Left forelimb (tissue), 1 donor: ENCODE results near the gene RTL5.

Source experiments
- DNase-seq: peaks from one replicate; pipeline ENCODE4 v3.0.0-alpha.2; 2018; ENCODE audit warnings: low spot score

RTL5 gene

DNA sequence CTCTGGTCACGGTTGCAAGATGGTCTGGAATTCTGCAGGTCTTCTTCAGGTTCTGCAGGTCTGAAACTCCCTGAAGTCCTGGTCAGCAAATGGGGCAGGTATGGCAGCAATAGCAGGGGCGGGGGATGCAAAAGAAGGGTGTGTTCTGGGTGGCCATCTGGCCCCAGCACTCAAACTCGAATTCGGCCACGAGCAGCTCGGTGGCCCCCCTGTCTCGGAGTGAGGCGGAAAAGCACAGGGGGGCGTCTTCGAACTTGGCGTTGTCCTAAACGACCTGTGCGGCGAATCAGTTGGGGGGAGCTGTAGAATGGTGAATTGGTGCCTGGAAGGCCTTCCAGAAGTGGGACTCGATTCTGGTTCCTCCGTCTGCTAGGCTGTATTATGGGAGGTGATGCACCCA lies 2.1 kb downstream of the RTL5 start:
- DNase-seq: no peak

DNA sequence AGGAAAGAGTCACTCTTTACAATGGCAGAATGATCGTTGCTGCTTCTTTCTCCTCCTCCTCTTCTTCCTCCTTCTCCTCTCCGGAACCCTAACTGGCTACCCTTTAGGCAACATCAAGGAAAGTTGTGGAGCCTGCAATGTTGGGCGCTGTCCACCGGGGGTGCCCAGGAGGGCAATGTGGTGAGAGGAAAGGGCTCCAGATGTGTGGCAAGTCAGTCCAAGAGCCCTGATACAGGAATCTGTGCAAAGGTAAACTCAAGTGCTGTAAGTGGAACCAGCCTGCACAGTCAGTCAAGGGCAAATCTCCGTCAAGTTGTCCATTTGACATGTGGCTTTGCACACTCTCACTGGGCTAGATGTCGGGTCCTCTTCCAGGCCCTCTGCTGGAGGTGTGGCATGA lies 2.8 kb downstream of the RTL5 start:
- no peak for DNase-seq

DNA sequence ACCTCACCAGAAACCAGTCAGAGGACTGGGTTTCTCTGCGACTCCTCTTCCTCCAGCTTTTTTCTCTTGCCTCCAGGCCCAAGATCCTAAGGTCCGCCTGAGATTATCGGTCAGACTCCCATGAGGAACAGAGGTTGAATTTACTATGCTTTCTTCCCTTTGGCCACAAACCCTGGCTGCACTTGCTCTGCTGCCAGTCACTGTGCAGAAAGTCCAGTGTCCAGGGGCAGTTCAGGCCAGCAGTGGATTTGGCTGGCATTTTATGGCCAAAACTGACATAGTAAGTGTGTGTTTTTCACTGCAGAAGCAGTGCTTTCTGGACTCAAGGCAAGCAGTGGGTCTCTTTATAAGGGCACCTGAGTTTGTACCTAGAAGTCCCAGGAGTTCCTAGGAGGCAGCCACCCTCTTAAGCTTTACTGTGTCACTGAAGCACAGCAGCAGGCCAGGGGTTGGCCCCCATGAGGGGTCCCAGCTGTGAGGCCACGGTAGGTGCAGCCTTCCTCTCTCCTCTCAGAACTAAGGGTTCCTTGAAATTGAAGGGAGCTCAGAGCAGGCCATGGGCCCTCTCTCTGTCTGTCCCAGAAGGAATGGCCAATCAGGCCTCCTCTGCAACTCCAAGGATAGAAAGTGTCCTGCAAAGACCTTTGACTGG lies 3.4 kb downstream of the RTL5 start:
- DNase-seq: no peak

DNA sequence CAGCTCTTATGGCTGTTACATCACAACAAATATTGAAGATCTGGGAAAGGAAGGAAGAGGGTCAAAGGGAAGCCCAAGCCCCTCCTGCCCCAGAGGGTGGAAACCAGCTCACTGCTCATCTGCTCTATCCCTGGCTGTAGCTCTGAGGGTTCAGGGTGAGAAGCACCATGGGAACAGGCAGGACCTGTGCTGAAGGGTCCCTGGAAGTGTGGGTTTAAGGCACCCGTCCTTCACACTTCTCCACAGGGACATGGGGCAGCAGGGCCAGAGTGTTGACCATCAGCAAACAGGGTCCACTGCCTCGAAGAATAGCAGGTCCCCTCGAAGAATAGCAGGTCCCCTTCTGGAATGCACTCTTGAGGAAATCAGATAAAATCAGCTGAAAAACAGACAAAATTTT lies 4.4 kb downstream of the RTL5 start:
- no peak for DNase-seq

DNA sequence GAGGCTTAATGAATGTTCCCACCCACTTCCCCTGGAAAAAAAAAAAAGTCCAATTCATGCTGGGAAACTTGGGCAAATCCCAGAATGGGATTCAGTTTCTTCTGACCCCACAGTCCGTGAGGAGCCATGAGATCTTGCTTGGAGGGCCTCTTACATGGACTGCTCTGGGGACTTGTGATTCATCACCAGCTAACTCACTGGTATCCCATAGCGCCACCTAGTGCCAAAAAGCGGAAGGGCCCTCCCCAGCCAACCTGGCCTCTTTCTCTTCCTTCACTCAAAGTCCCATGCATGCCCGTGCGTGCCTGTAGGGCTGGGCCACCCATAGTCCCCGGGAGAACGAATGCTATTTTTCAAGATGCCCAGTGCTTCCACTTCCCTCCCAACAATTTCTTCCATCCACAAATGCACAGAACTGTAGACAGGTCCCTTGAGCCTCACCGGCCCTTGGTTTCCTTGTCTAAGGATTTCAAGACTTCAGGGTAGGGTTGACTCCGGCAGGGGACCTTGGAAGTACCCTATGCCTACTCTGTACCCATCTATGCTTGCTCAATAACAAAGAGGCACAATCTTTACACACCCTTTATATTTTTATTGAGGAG lies 5.1 kb downstream of the RTL5 start:
- peak; percentile 82 for DNase-seq

DNA sequence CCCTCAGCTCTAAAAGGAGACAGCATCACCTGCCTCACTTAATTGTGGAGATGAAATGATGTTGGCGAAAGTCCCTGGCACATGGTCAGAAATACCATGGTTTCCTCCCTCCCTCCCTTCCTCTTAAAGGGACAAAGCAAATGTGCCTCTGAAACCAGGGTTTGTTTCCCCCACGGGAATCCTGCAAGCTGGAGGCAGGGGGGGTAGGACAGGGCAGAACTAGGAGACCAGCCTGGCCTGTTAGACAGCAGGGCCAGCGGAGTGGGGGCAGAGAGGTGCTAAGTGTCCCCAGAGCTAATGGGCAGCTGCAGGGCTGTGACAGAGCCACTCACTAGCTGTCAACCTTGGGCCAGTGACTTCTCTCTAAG lies 5.7 kb downstream of the RTL5 start:
- no peak for DNase-seq

DNA sequence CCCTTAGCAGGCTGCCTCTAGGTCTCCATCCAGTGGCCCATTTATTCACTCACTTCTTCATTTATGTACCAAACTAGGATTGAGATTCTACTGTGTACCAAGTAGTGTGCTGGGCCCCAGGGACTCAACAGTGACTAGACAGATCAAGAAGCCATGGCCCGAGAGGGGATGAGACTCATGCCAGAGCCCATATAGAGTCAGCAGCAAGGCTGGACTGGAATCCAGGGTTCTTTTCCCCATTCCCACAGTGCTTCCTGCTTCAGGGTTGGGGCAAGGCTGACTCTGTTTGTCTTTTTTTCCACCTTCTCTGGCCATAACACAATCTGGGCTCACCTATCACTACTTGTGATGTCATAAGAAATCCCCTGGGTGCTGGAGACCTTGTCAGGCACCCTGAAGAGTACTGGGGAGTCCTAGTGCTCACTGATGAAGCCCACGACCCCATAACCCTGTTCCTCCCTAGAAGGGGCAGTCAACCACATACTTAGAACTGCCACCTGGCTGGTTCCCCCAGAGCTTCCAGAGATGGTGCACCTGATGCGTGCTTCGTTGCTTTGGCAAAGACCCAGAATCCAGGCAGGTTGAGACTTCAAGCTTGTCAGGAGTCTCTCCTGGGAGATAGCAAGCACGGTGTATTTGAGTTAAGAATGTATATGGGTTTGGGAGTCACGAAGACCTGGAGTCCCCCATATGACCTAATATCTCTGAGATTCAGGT lies 6.2 kb downstream of the RTL5 start:
- no peak for DNase-seq

DNA sequence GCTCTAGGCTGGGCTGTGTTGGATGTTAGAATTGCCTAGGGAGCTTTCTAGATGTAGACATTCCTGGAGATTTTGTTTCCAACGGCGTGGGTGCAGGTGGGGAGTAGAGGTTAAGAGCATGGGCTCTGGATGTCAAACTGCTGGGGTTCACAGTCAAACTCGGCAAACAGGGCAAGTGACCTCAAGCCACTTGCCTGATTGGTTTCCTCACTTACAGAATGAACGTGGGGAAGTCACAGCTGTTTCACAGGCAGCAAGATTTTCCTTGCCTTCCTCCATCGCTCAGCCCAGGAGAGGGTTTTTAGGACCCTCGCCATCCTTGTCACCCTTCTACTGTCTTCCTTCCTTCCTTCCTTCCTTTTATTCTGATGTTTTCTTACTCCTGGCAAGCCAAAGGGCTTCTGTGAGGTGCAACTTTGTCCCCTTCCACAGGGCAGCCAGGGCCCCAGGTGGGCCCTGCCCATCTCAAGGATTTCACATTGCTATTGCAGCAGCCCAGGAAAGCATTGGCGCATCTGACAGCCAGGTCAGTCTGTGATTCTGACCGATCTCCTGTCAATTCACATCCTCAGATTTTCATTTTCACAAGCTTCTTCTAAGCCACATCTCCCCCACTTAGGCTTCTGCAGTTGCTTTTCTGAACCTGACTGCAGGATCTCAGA lies 7.0 kb downstream of the RTL5 start:
- no peak for DNase-seq

DNA sequence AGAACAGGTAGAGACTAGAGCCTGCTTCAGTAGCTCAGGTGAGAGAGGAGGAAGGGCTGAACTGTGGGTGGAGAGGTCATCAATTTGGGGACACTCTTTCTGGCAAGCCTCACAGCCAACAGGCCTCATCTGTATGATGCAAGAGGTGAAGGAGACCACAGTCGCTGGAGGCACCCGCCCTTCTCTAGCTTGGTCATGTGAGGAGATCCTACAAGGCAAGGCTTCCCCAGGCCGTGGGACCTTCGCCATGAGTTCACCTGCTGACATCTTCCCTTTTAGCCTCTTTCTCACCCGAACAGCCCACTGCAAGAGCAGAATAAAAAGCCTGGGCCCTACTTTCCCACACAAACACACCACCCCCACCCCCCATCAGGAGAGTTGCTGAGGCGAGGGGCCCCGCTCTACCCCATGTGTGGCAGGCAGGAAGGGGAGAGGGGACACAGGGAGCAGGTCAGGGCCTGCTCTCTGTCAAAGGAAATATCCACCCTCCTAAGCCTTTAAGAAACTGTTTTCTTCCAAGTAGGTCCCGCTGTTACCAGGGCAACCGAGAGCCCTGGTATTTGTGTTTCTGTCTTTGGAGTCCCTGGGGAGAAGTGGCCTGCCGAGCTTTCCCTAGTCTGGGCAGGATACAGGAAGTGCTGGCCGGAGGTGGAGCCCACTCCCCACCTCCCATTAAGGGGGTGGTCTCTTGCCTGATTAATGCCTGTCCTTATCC lies 8.1 kb downstream of the RTL5 start:
- DNase-seq: no peak

DNA sequence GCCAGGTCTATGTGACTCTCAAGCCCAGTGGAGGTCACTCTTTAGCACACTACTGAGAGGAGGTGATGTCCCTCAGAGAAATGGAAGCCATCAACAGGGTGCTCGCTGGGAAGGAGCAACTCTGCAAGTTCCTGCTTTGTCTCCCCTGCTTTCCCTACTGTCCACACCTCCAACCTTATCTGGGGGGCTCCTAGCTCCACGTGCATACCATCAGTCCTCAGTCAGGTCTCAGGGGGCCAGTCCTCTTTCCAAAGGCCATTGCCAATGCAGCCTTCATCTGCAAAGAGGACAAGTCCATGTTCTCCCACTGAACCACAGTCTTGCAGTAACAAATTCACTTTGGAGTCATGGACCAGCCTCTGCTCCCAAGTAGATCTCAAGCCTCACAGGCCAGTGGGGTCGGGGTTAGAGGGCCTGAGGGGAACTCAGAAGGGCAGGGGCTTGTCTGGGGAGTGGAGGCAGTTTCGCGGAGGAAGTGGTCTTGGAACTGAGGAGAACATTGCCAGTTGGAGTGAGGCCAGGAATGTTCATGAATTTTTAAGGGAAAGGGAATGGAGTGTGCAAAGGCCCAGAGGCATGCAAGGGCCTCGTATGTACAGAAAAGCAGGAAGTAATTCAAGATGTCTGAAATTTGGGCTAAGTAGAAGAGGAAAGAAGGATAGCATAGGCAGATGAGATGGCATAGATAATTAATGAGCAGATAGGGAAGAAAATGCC lies 8.9 kb downstream of the RTL5 start:
- DNase-seq: no peak

DNA sequence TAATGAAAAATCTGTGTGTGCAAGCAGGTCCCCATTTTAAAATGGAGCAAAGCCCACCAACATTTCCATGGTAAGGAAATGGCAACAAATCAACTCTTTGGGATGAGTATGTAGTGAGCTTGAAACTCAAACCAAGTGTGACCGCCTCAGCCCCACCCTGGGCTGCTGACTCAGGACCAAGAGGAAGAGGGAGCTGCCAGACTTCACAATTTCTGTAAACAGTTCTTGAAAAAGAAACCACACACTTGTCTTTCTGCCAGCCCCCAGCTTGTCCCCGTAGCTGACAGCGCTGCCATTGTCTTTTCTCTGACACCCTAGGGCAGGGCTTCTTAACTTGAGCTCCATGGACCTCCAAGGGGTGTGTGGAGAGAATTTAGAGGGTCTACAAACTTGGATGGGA lies 10.3 kb downstream of the RTL5 start:
- DNase-seq: no peak

DNA sequence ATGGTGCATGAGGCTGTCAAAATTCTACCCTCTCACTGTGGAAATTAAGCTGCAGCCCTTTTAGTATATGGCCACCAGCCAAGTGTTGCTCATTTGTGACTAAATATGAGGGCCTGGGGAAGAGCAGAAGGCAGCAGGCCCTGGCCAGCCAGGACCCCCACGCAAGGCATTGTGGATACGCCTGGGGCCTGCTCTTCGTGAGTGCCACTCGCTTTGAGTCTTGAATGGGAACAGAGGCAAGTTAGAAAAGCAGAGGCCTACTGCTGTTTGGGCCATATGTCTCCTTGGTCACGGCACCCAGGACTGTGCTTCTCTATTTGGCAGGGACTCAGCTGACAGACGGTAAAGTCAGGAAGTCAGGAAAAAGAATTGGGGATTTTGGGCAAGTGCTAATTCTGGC lies 10.9 kb downstream of the RTL5 start:
- no peak for DNase-seq

DNA sequence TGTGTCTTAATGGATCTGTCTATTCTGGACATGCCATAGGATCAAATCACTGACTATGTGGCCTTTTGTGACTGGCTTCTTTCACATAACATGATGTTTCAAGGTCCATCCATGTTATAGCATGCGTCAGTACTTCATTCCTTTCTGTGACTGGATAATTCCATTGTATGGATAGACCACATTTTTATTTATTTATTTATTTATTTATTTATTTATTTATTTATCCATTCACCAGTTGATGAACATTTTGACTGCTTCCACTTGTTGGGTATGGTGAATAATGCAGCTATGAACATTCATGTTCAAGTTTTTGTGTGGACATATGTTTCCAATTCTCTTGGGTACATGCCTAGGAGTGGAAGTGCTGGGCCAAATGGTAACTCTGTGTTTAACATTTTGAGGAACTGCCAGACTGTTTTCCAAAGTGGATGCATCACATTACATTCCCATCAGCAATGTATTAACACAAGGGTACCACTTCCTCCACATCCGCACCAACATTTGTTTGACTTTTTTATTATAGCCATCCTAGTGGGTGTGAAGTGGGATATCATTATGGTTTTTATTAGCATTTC lies 14.0 kb downstream of the RTL5 start:
- DNase-seq: no peak

DNA sequence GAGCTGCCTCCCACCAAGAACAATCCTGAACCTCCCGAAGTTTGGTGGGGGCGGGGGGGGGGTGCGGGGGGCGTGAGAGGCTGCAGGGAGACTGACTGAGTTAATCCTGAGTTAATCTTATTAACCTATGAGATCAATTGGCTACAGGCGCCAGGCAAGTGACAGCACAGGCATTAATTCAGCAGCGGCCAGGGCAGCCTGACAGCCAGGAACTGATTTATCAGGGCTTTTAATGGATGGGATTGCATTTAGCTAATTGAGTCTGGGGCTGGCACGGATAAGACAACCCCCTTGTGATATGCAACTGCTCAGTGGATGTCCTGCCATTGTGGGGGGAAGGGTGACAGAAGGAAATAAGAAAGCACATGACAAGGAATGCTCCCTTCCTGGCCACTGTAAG lies 16.3 kb downstream of the RTL5 start:
- DNase-seq: no peak

DNA sequence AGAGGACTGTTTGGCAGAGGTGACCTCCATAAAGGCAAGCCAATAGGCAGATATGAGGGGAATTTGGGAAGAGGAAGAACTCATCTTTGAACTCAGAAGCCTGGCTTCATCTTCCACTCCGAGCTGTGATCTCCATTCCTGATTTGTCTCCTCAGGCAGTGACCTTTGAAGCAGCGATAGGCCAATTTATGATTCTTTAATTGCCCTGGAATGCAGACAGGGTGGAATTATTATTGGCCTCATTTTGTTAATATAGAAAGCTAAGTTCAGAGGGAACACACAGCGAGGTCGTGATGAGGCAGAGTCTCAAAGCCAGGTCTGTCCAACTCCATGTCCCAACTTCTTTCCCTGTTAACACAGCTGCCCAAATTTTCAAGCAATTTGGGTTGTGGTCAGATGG lies 16.9 kb downstream of the RTL5 start:
- DNase-seq: no peak

DNA sequence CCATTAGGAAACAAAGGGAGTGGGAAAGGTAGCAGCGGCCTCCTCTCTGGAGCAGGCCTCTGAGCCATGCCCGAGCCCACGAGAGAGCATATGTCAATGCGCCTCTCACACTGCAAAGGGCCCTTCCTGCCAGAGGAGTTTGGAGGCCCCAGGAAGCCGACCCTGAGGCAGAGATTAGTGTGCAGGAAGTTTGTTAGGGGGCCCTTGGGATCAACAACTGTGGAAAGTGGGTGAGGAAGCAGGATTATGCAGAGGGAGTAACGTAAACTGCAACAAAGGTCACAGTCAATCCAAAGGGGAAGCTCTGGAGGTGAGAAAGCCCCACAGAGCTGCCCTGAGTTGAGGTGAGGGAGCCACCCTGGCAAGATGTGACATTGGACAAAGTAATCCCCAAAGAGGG lies 17.4 kb downstream of the RTL5 start:
- no peak for DNase-seq

DNA sequence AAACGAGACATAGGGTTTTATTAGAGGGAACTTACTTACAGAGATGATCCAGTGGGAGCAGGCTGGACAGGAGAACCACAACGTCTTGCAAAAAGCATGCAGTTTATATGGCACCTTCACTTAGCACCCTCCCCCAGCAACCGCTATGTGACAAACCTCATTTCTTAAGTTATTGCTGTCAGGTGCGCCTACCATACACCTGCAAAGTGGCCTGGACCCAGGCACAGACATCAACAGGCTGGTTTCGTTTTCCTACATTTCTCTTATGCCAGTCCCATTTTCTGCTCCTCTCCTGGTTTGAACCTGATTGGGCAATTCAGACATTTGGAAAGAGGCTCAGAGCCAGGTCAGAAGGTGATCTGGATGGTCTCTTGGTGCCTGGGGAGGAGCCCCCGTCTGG lies 18.3 kb downstream of the RTL5 start:
- DNase-seq: no peak

DNA sequence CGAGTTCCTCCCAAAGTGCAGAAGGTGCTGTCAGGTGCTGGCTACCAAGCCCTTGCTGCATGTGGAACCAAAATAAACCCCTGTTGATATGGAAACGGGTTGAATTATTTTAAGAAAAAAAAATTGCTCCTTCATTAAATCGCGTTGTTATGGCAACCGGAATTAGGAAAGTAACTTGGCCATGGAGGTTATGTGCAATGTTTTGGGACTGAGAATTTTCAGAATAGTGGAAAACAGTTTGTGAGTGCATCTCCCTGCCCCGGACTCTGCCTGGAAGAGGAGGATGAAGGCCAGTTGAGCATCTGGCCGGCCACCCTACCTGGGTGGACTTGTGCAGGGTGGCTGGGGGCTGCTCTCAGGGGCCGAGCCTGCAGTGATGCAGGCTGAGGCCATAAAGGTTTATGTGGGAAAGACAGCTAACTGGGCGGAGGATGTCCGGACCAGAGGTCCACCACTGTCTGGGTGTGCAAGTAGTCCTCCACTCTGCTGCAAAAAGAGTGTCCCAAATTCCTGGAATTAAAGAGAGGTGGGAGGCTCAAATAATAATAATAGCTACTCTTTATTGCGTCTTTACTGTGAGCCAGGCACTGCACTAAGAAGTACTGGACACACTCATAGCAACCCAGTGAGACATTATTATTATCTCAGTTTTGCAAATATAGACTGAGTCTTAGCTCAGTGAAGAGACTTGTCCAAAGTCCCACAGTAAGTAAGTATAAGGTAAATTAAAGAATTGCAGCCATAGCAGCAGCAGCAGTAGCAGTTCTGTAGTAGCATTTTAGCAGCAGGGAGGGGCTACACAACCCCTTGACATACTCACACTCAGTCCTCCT lies 20.6 kb downstream of the RTL5 start:
- no peak for DNase-seq

DNA sequence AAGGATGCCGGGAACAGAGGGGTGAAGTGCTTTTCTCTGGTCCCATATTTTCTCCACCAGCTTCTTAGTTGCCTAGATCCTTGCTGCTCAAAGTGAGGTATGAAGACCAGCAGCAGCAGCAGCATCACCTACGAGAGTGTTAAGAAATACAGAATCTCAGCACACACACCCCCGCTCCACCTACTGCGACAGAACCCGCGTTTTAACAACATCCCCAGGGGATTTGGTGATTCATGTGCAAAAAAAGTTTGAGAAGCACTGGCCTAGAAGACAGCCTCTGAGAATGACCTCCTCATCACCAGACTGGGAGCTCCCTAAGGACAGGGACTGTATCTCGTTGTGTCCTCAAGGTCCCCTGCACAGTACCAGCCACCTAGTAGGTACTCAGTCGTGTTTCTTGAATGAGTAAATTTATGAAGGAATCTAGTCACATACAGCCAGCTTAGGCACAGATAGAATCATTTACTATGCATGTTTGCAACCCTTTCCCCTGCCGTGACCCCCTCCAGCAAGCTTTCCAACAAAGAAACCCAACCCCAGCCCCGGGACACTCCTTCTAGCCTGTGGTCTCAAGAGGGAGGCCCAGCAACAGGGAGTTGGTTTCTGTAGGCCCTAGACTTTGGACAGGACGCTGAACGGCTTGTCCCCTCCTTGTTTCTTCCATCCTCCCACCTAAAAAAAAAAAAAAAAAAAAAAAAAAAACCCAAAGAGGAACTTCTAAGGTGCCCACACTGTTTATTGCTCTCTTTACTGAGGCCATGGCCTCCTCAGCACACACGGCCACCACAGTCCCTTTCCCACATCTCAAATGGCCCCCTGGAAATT lies 21.5 kb downstream of the RTL5 start:
- no peak for DNase-seq

DNA sequence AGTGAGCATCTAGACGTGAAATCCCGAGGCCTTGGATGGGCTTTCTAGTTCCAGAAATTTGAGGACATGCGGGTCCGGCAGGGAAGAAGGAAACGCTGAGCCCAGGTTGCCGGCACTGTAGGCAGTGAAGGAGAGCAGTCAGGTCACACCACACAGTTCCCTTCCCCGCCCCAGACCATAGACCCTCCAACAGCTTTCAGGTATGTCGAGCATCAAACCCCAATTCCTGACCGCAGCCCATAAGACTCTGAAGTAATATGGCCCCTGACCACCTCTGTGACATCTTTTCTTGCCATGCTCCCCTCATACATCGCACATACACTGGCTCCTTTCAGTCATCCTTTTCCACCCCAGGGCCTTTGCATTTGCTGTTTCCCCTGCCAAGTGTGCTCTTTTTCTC lies 23.0 kb downstream of the RTL5 start:
- DNase-seq: no peak
